Measurements from ENCODE around the gene GREM1.

GREM1 gene

DNA sequence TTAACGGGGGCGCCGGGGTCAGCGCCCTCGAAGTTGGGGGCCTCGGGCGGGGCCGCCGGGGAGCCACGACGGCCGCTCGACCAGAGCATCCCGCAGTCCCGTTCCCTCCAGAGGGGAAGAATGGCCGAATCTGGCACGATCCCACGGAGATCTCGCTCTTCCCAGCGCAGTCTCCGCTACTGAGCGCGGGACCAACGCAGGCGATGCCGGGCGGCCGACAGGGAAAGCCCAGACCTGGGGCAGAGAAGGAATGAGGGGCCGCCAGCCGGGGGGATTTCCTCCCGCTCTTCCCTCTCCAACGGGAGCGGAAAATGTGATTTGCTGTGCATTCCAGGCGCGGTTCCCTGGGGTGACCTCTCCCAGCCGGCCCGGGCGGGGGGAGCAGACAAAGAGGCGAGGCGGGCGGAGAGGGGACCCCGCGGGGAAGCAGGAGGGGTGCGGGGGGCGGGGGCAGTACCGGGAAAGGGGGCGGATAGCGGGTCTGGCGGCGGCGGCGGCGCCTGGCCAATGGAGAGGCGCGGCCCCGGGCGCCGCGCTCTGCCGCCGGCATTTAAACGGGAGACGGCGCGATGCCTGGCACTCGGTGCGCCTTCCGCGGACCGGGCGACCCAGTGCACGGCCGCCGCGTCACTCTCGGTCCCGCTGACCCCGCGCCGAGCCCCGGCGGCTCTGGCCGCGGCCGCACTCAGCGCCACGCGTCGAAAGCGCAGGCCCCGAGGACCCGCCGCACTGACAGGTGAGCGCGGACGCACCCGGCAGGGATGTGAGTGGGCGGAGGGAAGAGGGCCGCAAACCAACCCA, at the start of gene GREM1:
Gene GREM1 (plus strand): TSS at position 579 of the 801 bp plus-strand sequence. CDS start 12,687 bp downstream, outside the sequence.
- no peak for DNase-seq

DNA sequence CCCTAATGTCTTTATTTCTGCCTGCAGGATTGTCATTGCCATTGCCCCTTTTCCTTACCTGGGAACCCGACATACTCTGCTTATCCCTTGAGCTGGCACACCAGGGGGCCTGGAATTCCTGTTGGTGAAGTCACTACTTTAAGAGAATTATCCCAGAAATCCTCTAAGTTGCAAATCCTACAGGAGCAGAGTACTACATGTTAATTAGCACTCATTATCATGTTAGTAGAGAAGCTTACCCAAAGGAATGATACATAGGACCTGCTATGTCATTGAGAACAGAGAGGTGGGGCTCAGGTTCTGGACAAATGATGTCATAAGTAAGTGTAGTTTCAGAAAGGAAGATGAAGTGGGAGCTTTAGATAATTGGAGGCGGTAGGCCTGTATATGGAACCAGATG, 48.9 kb upstream of the GREM1 start:
- no peak for DNase-seq

DNA sequence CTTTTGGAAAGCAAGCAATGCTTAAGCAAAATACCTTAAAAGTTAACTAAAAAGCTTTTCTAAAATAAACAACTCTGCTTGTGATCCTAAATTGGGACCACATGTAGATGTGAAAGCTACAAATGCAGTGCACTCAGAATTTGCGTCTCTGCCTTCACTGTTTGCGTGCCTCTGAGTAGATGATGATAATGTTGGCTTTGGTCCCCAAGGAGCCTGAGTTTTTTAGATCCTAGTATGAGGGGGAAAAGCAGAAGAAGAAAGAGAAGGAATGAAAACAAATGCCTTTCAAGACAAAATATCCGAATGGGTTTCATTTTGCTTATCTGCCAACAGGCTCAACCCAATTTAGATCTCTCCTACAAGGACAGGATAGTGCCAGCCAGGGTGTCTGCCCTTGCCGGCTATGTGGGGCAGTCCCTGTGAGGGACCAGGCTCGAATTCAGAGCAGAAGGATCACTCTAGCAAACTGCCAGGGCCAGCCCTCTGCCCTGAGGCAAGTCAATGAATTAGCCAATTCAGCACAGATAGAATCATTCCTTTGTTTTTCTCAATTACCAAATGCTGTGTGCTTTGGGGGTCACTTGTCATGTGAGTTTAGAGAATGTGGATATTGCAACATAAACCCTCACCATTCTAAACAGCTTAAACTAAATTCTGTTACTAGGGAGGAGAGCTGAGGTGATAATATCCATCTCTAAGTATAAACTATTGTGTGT, 47.8 kb upstream of the GREM1 start:
- DNase-seq = no peak

DNA sequence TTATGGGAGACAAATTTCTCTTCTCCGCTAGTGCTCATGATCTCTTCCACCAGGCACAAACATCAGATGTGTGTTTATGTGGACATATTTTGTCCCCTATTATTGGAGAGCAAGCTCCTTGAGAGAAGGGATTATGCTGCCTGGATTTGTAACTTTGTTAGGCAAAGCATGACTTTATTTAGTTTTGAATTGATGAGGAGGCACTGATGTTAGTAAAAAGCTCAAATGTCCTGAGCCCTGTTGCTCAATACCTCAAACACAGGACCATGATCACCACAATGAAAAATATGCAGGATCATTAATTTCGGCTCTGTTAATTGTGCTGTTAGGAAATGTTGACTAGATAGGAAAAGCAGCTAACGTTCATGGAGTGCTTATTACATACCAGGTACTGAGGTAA, 47.2 kb upstream of the GREM1 start:
- DNase-seq = no peak

DNA sequence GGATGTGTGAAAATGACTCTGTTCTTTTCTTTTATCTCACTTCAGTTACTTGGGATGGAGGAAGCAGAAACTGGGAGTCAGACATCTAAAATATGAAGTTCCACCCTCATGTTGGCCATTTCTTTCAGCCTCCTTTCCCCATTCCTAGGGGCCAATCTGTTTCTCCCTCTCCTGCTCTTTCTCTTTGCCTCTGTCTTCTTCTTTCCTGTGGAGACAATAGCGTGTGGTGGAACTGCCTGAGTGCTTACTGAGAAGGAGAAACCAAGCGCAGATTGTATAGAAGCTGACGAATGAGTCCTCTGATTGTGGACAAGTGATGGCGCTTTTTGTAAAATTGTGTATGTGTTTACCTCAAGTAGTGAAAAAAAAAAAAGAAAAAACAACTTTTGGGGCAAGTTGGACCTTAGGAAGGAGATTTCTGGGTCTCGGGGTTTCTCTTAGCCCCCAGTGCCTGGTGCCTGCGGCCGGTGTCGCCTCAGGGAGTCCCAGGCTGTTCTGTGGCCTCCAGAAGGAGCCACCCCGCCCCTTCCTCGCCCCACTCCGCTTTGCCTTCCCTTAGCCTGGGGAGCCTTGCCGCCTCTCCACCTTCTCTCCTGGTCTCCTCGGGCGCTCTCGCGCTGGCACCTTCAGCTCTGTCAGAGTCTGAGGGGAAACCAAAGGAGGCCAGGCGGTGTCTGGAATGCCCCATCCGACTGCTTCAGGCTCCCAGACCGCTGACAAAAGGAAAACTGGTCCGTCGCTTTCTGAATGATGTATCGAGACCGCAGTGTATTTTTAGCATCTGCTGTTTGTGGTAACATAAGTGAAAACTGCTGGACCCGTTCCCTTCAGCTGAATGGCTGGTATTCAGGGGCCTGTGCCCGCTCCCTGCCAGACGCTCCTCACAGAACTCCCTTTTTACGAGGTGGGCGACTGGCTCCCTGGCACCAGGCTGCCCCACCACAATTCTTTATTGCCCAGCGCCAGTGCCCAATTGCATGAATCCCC, 46.2 kb upstream of the GREM1 start:
- no peak for DNase-seq

DNA sequence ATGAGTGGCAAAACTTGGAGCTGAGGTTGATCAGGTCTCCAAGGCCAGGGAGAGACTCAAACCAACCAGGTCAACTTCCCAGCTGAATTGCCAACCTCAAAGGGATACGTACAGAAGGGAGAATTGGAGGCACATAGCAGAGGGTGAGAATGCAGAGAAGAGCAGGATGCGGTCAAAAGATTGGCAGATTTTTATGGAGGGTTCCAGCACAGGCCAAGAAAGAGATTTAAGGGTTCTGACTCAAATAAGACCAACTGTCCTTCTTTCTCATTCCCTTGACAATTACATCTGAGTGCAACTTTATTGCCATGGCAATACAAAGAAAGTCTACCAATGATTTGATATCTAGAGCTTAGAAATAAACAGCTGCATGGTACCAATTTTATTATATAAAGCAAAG, 43.1 kb upstream of the GREM1 start:
- DNase-seq = no peak

DNA sequence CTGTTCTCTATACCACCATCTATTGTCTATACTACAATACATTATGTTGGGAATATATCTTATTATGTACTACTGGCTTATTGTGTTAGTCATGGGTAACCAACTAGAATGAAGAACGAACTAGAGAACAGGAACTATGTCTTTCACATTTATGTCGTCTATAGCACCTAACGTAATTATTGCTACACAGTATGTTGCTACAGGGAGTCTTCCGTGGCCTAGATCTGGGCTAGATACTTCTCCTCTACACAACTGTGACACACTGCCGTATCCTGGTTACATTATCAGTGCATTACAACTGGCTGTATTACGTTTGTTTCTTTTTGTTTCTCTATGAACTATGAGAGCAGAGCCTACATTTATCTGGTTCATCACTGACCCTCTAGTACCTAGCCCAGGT, 42.3 kb upstream of the GREM1 start:
- DNase-seq = no peak

DNA sequence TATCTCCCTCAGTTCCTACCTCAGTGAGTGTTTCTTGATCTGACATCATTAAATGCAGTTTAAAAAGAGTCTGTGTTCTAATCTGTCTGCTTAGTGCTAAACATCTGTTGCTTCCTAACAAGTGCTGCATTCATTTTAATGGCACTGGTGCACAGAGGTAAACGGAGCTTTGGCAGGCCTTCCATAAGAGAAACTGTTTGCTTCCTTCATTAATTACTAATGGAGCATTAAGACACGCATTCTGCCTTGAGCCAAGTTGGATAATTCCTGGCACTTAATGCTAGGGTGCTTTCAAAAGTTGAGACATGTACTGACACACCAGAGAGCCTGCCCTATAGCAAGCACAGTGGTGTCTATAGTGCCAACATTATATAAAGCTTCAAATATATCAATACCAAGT, 41.6 kb upstream of the GREM1 start:
- DNase-seq = no peak

DNA sequence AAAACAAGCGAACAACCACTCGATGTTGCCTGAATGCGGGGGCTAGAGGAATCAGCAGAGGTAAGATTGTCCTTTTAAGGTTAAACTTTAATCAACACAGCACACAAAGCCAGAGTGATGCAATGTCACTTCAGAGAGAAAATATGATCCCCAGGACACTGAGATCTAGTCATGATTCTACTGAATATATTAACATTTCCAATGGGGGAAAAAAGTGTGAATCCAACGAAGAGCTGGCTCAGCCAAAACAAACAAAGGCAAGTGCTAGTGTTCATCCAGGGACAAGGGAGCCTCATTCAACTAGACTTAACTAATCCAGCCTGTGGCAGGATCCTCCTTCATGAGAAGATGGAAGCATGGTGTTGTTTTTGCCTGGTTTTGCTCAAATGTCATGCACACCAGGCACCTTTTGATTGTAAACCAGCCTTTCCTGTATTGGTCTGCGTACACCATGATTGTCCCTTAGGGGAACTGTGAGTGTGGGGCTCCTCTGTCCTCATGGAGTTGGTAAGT, 40.5 kb upstream of the GREM1 start:
- DNase-seq = no peak

DNA sequence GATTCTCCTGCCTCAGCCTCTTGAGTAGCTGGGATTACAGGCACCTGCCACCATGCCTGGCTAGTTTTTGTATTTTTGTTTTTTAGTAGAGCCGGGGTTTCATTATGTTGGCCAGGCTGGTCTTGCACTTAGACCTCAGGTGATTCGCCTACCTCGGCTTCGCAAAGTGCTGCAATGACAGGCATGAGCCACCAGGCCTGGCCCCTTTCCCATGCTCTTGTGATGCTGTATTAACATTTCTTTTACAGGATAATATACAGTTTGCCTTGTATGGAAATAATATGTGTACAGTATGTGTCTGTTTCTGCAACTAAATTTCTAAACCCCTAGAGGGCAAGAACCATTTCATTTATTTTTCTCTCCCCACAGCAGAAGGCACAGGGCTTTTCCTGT, 38.5 kb upstream of the GREM1 start:
- no peak for DNase-seq

DNA sequence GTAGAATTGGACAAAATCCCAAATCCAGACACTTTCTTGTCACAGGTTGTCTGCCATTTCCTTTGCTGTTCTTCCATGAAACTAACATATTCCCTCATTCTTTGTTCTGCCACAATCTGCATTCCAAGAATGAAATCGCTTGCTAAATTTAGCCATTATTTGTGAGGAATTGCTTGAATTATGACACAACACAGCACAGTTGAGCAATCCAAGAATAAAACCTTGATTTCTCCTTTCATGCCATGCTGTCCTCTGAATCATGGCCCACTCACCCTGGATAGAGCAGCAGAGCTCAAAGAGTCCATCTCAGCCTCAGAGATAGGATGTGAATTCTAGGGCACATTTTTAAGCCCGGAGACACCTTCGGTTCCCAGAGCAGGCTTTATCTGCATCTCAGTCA, 35.2 kb upstream of the GREM1 start:
- no peak for DNase-seq

DNA sequence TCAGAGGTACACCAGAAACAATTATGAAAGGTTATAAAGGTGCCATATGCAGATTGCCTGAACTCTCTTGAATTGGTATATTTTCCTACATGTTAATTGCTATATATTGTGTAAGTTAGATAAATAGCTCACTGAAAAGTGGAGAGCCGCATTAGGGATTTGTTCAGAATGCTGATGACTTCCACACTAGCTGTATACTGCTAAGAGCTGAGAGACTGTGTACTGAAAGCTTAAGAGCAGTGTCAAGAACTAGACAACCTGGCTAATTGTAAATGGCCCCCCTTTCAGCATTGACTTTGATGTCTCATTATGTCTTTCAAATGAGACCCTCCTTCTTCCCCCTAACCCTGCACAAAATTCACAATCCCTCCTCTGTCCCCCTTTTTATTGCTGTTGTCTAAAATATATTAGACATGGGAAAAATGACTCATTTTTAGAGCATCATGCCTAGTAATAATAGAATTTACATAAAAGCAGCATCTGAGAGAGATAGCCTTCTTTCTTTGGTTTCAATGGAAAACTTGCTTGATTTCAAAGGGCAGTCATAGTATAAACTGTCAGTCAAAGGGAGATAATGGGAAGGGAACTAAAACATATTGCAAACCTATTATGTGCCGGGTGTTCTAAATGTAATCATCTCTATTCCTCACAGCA, 34.7 kb upstream of the GREM1 start:
- no peak for DNase-seq

DNA sequence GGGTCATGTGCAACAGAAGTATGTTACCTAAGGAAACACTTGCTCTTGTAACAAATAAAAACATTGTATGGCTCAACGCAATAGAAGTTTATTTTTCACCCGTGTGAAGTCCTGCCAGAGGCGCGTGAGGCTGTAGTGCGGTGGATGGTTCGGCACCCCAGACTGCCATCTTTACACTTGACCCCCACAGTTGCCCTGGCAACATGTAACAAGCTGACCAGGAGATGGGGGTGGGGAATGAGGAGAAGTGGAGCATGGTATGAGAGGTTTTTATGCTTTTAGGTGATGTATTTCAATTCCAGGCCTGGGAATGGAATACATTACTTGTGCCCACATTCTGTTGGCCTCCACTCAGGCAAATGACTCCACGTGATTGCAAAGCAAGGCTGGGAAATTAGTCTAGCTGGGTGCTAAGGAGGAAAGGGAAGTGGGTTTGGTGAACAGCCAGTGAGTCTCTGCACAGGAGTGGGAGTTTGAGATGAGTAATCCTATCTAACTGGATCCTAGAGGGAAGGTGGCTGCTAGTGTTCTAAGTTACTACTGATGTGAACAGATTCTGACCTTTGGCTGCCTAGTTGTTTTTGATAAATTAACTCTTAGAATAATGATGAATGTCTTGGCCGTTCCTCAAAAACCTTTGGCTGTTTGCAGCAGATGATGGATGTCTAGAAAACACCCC, 33.8 kb upstream of the GREM1 start:
- DNase-seq = no peak

DNA sequence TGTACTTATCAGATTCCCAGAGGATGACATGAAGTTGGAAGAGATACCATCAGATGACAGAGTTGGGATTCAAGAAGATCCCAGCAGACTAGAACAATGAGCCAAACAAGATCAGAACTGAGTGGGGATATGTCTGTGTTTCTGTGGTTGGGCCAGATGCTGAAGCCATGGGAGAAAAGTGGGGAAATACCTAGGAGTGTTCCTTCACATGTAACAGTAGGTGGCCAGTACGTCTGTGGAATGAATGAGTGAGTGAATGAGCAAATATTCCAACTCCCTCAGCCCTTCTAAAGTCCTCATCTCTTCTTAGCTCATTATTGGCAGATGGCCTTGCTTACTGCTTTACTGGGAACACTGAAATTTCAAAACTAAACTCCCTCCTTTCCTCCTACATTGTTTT, 32.2 kb upstream of the GREM1 start:
- no peak for DNase-seq

DNA sequence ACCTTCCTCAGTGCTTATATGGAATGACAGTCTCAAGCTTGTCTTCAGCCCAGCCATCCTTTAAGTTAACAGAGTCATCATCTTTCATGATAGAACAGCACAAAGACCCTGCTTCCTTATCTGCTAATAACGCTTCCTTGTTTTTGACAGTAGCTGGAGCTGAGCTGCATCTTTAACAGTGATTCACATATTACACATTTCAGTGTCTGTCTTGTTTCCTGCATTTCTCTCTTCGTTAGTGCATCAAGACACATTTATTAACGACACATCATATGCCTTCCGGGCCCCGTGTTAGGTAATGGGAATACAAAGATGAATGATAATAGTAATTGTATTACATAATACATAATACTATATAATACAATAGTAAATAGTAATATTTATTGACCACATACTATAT, 30.2 kb upstream of the GREM1 start:
- DNase-seq = no peak

DNA sequence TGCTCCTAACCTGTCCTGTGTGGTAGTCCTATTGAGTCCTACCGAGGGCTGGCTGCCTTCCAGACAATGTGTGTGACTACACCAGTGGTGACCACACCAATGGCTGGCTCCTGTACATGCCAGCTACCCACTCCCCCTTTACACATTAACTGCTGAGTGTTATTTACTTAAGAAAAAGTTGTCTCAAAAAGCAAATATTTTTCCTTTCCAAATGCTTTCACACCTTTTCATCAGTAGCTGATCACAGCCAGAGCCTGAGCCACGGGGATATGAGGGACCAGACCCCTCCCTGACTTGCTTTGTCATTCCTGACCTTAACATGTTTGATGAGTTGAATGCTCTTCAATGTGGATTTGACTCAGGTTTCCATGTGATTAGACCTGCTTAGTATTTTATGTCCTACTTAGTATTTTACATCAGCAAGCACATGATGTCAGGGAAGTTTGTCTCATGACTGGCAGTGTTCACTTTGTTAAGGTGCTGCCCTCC, 29.6 kb upstream of the GREM1 start:
- DNase-seq = no peak

DNA sequence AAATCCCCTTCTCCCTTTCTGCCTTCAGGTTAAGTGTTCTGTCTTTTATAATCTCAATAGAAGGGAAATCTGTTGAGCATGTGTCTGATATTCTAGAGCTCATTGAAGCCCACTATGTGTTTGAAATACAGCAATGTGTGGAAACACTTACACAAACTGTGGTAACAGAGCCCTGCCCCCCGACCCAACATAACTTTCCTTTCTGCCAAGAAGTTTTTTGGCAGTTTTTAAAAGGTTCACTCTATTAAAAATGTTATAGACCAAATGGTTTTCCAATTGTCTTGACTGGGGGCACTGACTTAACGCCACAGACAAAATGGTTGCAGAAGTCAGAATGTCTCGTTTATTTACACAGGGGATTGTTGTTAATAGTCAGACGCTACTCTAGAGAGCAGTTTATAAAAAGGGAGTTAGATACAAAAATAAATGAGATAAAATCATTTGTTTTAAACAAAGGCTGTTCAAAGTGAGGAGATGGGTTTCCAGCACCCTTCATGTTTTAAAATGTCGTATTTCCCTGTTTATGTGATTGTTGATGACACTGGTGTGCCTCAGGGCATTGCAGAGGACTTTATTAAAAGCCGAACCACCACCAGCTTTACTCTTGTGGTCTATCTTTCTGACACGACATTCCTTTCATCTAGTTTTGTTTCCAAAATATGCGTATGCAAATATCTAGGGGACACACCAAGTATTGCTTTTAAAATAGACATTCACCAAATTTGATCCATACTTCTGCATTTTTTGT, 26.7 kb upstream of the GREM1 start:
- DNase-seq = no peak

DNA sequence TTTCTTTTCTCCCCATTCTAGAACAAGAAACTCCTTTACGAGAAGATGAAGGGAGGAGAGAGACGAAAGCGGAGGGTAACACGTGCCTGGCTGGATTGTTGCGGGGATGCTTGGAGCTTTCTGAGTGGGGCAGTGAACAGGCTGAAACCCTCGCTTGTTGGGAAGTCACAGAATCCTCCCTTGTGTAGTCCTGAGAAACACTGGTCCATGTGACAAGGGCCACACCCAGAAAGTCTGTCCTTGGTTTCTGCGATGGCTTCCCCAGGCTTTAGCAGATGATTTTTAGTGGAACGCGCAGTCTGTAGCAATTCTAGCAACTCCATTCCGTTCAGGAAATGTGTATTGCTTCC, 26.1 kb upstream of the GREM1 start:
- no peak for DNase-seq

DNA sequence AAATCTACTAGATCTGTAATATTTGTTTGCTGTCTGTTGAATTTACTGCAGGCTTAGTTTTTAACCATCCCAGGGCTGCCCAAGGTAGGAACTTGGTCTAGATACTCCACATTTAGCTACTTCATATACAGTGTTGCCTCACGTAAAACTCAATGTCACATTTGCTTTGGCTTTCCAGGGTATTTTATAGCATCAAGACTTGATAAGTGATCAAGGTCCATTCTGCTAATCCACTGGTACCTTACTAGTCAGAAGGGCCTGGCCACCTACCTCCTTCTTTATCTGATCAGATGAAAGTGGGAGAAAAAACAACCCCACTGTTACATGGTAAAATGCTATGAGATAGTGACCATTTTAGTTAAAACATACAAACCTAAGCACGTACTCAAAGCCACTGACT, 25.5 kb upstream of the GREM1 start:
- DNase-seq = no peak

DNA sequence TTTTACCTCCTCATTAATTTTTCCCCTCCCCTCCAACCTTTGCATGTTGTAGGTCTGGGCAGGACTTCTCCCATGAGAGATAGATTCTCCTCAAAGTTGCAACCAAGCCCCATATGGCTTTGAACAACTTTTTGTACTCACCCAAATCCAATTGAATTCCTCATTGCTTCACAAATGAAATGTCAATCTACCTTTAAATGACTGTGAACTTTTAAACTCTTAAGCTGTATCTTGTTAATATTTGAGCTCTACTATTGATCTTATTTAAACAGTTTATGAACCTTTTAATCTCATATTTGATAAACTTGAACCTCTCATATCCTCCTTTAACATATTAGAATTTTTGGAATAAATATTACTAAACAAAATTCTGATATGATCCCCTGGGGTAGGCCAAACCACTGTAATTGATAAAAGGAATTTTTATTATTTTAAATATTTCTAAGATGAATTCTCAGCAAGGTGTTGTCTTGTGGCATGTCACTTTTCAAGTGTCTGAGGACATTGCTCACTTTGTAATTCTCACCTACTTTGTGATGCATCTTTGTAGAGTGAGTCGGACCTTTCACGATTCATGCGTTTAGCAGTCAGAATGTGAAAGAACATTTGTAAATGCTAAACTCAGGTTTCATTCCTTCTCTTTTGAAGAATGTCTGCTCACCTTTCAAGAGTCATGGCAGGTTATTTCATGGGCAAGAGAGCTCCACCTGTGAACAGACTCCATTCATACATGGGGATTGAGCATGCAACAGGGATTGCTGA, 23.4 kb upstream of the GREM1 start:
- no peak for DNase-seq

All from hematopoietic multipotent progenitor cell treated with erythropoietin and hydrocortisone succinate and interleukin-3 and kit ligand, for 8 days (in vitro differentiated cells).